Measurements from ENCODE around the gene GOLM1. TPM values are rescaled to one million over a fixed set of nuclear protein-coding genes. Genes with fewer than 3 reads are reported as not detected.
A peak's percentile ranks its signal among the peaks of the same experiment; 100 is the strongest.

The GOLM1 gene
- total and polyA plus RNA-seq, 10 of the 15 experiments (the other 5 are each of a cell fraction or from before 2014, with no cell fraction given) = 0.41 to 25.9 (median 18.7) TPM

- TF ChIP-seq, protein P1, sequence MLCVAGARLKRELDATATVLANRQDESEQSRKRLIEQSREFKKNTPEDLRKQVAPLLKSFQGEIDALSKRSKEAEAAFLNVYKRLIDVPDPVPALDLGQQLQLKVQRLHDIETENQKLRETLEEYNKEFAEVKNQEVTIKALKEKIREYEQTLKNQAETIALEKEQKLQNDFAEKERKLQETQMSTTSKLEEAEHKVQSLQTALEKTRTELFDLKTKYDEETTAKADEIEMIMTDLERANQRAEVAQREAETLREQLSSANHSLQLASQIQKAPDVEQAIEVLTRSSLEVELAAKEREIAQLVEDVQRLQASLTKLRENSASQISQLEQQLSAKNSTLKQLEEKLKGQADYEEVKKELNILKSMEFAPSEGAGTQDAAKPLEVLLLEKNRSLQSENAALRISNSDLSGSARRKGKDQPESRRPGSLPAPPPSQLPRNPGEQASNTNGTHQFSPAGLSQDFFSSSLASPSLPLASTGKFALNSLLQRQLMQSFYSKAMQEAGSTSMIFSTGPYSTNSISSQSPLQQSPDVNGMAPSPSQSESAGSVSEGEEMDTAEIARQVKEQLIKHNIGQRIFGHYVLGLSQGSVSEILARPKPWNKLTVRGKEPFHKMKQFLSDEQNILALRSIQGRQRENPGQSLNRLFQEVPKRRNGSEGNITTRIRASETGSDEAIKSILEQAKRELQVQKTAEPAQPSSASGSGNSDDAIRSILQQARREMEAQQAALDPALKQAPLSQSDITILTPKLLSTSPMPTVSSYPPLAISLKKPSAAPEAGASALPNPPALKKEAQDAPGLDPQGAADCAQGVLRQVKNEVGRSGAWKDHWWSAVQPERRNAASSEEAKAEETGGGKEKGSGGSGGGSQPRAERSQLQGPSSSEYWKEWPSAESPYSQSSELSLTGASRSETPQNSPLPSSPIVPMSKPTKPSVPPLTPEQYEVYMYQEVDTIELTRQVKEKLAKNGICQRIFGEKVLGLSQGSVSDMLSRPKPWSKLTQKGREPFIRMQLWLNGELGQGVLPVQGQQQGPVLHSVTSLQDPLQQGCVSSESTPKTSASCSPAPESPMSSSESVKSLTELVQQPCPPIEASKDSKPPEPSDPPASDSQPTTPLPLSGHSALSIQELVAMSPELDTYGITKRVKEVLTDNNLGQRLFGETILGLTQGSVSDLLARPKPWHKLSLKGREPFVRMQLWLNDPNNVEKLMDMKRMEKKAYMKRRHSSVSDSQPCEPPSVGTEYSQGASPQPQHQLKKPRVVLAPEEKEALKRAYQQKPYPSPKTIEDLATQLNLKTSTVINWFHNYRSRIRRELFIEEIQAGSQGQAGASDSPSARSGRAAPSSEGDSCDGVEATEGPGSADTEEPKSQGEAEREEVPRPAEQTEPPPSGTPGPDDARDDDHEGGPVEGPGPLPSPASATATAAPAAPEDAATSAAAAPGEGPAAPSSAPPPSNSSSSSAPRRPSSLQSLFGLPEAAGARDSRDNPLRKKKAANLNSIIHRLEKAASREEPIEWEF (IDR thresholded peaks at IDR 0.05; ENCODE audit: insufficient replicate concordance, low read depth, low read length) = no peak
- 0 out of 2 replicates have a peak, but pooled peaks have one; percentile 4 for TF ChIP-seq CREM (IDR thresholded peaks at IDR 0.05; ENCODE audit: low read depth)
- FAIRE-seq (no peak), DNase-seq (ENCODE audit: low read depth, low spot score) (no peak), ATAC-seq (peak; percentile 37)
- ChIA-PET POLR2A (no interaction called here), RAD21 (ENCODE audit: unreplicated experiment) (interaction anchor here (0.8 kb wide), 1 partner anchor 102 kb away, joined by 3 read pairs; no protein-coding TSS in a partner anchor), SMC1A (ENCODE audit: uncharacterized antibody, unreplicated experiment) (interaction anchor here (0.9 to 1.0 kb wide), 2 partner anchors 16 to 147 kb away, joined by 3 read pairs; no protein-coding TSS in a partner anchor), CTCF (interaction anchor here (0.9 to 1.3 kb wide), 2 partner anchors 56 to 102 kb away, joined by 3 to 5 read pairs; no protein-coding TSS in a partner anchor)
- Histone ChIP-seq H3K36me3 (ENCODE audit: control insufficient read depth in 2 of 2, insufficient read depth in 2 of 2, low read length in 1 of 2) (no peaks in the 10 kb centered on the region), H3K9ac (ENCODE audit: control insufficient read depth, insufficient read depth, low read length) (0 out of 2 replicates have a peak overlapping the region, but pooled peaks have one; percentile 15), H3K9me3 (replicated peaks; ENCODE audit: control insufficient read depth, insufficient read depth, low read length) (no peaks in the 10 kb centered on the region), H3K27ac (ENCODE audit: control insufficient read depth, insufficient read depth) (no peak overlapping the region), H2AFZ (ENCODE audit: control insufficient read depth, low read depth, low read length) (peak overlapping the region; percentile 74), H3K4me2 (ENCODE audit: control insufficient read depth, insufficient read depth) (peak overlapping the region; percentile 81), H3K4me1 (ENCODE audit: control insufficient read depth, insufficient read depth, low read length) (peaks cover 2% of the 10 kb centered on the region; the same call in 1 of the 2 replicates), H3K27me3 (replicated peaks in 1 of 2; ENCODE audit: control insufficient read depth in 2 of 2, insufficient read depth in 2 of 2, low read length in 1 of 2) (peaks cover 0 to 5% of the 10 kb centered on the region in 2 experiments; a peak in 3 of 4 replicates), H3K79me2 (ENCODE audit: control insufficient read depth, insufficient read depth, low read length) (no peaks in the 10 kb centered on the region), H3K4me3 (peak overlapping the region; percentile 40; the same call in 1 of the 2 replicates), H4K20me1 (ENCODE audit: control insufficient read depth, insufficient read depth) (no peaks in the 10 kb centered on the region)
- WGBS (ENCODE audit: insufficient coverage, insufficient replicate concordance, low lambda C conversion rate, missing lambda C conversion rate) = 1% methylated on average over 43 of the region's 45 CpGs
- in situ Hi-C loops (cut with MboI) (no loop called here), intact Hi-C loops (cut with micrococcal nuclease; ENCODE audit: unreplicated experiment) (no loop called here)
- BruUV-seq (replicated peaks) = no TSS peak
Observed at GRCh38 chr9:86099701-86100364, 475 bp upstream of the GOLM1 start.
